Chondrocyte (in vitro differentiated cells): ENCODE measurements around the gene SHANK3. TPM values are rescaled to one million over a fixed set of nuclear protein-coding genes. Genes with fewer than 3 reads are reported as not detected.

Experiments used
- DNase-seq: peaks from one replicate; pipeline ENCODE4 v3.0.0; 2021; ENCODE audit warnings: mixed read lengths, low spot score
- H3K27ac Mint-ChIP-seq: one replicate; pipeline ENCODE4 v1.8.0; 2021; ENCODE audit warnings: mild to moderate bottlenecking, moderate library complexity, mixed read lengths; ENCODE audit not compliant: unreplicated experiment
- H3K27me3 Mint-ChIP-seq: 2 replicates; pipeline ENCODE4 v1.8.0; 2021; ENCODE audit warnings: low read depth, mixed read lengths
- H3K36me3 Mint-ChIP-seq: 2 replicates; pipeline ENCODE4 v1.8.0; 2021; ENCODE audit warnings: low read depth, mixed read lengths
- H3K4me1 Mint-ChIP-seq: 2 replicates; pipeline ENCODE4 v1.8.0; 2021; ENCODE audit warnings: low read depth, mild to moderate bottlenecking, mixed read lengths
- H3K4me3 Mint-ChIP-seq: one replicate; pipeline ENCODE4 v1.8.0; 2021; ENCODE audit warnings: mild to moderate bottlenecking, moderate library complexity, mixed read lengths; ENCODE audit not compliant: unreplicated experiment
- H3K9me3 Mint-ChIP-seq: 2 replicates; pipeline ENCODE4 v1.8.0; 2021; ENCODE audit warnings: low read depth, mixed read lengths
- total RNA-seq: library from RNA; stranded (reverse); gene quantifications from 3 replicates; pipeline ENCODE4 v1.2.1, GENCODE V29; 2021
- TF ChIP-seq, protein P1 (sequence below): fragments of 200-600 bp; sonication (generic); IDR thresholded peaks from 2 replicates; pipeline ENCODE4 v1.5.0; 2021; ENCODE audit warnings: antibody characterized with exemption, mild to moderate bottlenecking, moderate library complexity

SHANK3 gene
- total RNA-seq, 1 donor from 2014 or later = 7.0 TPM

DNA sequence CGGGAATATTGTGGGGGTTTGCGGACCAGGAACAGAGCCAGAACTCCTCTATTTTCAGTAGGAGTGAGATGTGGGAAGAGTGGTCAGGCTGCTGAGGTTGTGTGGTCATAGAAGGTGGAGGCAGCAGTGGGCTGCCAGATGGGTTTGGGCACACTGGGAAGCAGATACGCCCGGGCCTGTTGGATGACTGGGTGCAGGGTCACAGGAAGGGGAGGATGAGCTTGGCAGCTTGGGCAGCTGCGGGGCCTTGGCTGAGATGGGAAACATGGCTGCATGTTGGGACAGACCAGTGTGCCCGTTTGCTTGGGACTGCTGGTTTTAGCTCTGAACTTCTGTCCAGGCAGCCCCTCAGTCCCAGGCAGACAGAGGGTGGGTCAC lies 11.4 kb downstream of the SHANK3 start:
- Mint-ChIP-seq H3K27me3 (no peaks in the 10 kb centered on the region), H3K36me3 (no peaks in the 10 kb centered on the region), H3K4me3 (no peak overlapping the region), H3K27ac (no peak overlapping the region), H3K9me3 (no peaks in the 10 kb centered on the region), H3K4me1 (peaks cover 10% of the 10 kb centered on the region)
- TF ChIP-seq, protein P1, sequence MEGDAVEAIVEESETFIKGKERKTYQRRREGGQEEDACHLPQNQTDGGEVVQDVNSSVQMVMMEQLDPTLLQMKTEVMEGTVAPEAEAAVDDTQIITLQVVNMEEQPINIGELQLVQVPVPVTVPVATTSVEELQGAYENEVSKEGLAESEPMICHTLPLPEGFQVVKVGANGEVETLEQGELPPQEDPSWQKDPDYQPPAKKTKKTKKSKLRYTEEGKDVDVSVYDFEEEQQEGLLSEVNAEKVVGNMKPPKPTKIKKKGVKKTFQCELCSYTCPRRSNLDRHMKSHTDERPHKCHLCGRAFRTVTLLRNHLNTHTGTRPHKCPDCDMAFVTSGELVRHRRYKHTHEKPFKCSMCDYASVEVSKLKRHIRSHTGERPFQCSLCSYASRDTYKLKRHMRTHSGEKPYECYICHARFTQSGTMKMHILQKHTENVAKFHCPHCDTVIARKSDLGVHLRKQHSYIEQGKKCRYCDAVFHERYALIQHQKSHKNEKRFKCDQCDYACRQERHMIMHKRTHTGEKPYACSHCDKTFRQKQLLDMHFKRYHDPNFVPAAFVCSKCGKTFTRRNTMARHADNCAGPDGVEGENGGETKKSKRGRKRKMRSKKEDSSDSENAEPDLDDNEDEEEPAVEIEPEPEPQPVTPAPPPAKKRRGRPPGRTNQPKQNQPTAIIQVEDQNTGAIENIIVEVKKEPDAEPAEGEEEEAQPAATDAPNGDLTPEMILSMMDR = no peak
- peak; percentile 36 for DNase-seq

DNA sequence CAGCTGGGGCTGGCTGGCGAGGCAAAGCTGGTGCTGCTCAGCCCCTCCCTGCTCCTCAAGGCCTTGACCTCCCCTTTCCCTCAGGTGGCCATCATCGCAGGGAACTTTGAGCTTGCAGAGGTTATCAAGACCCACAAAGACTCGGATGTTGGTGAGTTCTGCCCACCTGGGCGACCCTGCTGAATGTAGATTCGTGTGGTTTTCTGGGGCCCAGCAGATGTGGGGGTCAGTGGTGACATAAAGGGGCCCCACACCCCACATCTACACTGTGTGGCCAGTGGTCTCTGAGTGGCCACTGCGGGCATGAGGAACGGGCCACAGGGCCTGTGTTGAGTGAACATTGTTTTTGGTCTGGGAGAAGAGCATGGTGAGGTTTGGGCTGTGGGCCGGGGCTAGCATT lies 11.9 kb downstream of the SHANK3 start:
- Mint-ChIP-seq H3K4me3 (peak overlapping the region; percentile 18), H3K27me3 (no peaks in the 10 kb centered on the region), H3K36me3 (no peaks in the 10 kb centered on the region), H3K9me3 (peaks cover 1% of the 10 kb centered on the region), H3K27ac (peak overlapping the region; percentile 82), H3K4me1 (peaks cover 10% of the 10 kb centered on the region)
- TF ChIP-seq, protein P1 = no peak
- peak; percentile 68 for DNase-seq

DNA sequence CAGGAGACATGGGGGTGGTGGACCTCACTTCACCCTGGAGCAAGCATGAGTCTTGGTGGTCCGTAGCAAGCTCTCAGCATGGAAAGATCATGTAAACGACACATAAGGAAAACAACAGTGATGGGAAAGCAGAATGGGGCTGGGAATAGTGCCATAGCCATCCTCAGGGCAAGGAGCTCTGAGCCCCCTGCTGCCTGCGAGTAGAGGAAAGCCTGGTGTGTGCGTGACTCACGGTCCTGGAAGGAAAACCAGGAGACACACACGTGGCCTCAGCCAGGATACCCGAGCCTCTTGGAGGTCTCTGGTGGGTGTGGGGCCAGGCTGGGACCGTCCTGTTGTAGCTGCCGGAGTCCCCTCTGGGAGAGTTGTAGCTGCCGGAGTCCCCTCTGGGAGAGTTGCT lies 12.4 kb downstream of the SHANK3 start:
- peaks cover 5% of the 10 kb centered on the region for H3K9me3 Mint-ChIP-seq
- no peaks in the 10 kb centered on the region for H3K27me3 Mint-ChIP-seq
- peak; percentile 77 for DNase-seq
- peak overlapping the region; percentile 82 for H3K27ac Mint-ChIP-seq
- TF ChIP-seq, protein P1 = peak; percentile 44
- peaks cover 10% of the 10 kb centered on the region for H3K4me1 Mint-ChIP-seq
- H3K36me3 Mint-ChIP-seq = no peaks in the 10 kb centered on the region
- H3K4me3 Mint-ChIP-seq = peak overlapping the region; percentile 18

DNA sequence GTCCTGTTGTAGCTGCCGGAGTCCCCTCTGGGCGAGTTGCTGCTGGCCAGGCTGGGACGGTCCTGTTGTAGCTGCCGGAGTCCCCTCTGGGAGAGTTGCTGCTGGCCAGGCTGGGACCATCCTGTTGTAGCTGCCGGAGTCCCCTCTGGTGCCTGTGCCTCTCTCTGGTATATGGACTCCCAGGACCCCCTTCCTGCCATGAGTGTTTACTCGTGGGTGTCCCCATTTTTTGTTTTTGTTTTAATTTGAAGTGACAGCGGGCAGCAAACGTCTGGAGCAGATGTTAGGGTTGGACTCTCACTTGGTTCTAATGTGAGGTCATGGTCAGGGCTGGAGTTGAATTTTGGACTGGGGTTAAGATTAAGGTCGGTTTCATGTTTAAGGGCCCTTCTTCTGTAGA lies 14.2 kb downstream of the SHANK3 start:
- TF ChIP-seq, protein P1 = no peak
- no peak for DNase-seq
- Mint-ChIP-seq H3K27ac (no peak overlapping the region), H3K27me3 (no peaks in the 10 kb centered on the region), H3K36me3 (no peaks in the 10 kb centered on the region), H3K9me3 (peaks cover 10% of the 10 kb centered on the region), H3K4me3 (no peak overlapping the region), H3K4me1 (peaks cover 10% of the 10 kb centered on the region)

DNA sequence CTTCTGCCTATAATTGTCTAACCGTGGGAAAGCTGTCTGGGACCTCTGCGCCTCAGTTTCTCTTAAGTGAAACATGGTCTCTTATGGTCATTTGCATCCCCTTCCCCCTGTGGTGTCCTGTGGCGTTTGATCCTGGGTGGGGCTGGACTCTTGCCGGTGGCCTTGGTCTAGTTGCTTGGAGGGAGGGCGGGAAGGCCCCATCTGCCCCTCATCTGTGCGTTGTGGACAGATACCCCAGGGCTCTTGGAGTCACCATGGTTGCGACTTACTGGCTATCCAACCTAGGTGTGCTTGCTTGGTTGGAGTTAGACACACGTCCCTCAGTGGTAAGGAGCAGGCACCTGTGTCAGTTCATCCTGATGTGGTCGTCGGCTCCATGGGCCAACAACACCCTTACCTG lies 15.2 kb downstream of the SHANK3 start:
- TF ChIP-seq, protein P1 = no peak
- no peak overlapping the region for H3K27ac Mint-ChIP-seq
- H3K4me1 Mint-ChIP-seq = peaks cover 10% of the 10 kb centered on the region
- no peak overlapping the region for H3K4me3 Mint-ChIP-seq
- no peaks in the 10 kb centered on the region for H3K27me3 Mint-ChIP-seq
- peak; percentile 52 for DNase-seq
- H3K9me3 Mint-ChIP-seq = peaks cover 12% of the 10 kb centered on the region
- peaks cover 1% of the 10 kb centered on the region for H3K36me3 Mint-ChIP-seq
